Panc1 (cell line): ENCODE measurements around the gene BLTP2. TPM values are rescaled to one million over a fixed set of nuclear protein-coding genes. Genes with fewer than 3 reads are reported as not detected.
A peak's percentile ranks its signal among the peaks of the same experiment; 100 is the strongest.

Experiments used
- ATAC-seq: fragments of 200-7000 bp; cut with Tn5 transposase; 2 replicates; pipeline ENCODE4 v1.9.1; 2020; ENCODE audit warnings: mild to moderate bottlenecking, moderate library complexity
- BruUV-seq: library from RNA; stranded (reverse); fragments of 400-500 nt; replicated peaks from 2 replicates; lab custom pipeline; 2021; lab: Mats Ljungman, UMichigan
- CTCF ChIA-PET: fragments of 300-600 bp; sonication (Branson Sonifier 250); formaldehyde crosslinking; loops from one replicate; lab custom pipeline; 2022; ENCODE audit warnings: antibody characterized with exemption; lab: Charles Lee
- POLR2A ChIA-PET: fragments of 300-600 bp; sonication (Branson Sonifier 250); formaldehyde crosslinking; loops from one replicate; lab custom pipeline; 2022; ENCODE audit warnings: antibody characterized with exemption; lab: Charles Lee
- DNase-seq: peaks from one replicate; pipeline ENCODE4 v3.0.0-alpha.2; 2010; ENCODE audit warnings: low read depth, low spot score
- H3K27ac ChIP-seq: 2 replicates; pipeline ENCODE4 v1.5.1; 2011; ENCODE audit warnings: mild to moderate bottlenecking, low read length, inconsistent platforms
- H3K27me3 ChIP-seq: fragments of 200-500 bp; sonication (Bioruptor generic); 2 replicates; pipeline ENCODE4 v1.6.0; 2014; ENCODE audit warnings: low read length, inconsistent platforms; ENCODE audit not compliant: control insufficient read depth, insufficient read depth
- H3K36me3 ChIP-seq: fragments of 200-500 bp; sonication (Bioruptor generic); 2 replicates; pipeline ENCODE4 v1.5.1; 2014; ENCODE audit warnings: inconsistent platforms, mild to moderate bottlenecking, low read length, moderate library complexity; ENCODE audit not compliant: control insufficient read depth, insufficient read depth
- H3K4me1 ChIP-seq: 2 replicates; pipeline ENCODE4 v1.5.1; 2011; ENCODE audit warnings: inconsistent platforms, mild to moderate bottlenecking, low read length, moderate library complexity; ENCODE audit not compliant: control insufficient read depth, insufficient read depth
- H3K4me3 ChIP-seq, 2 experiments: 2 replicates each; pipeline ENCODE4 v1.5.1; 2011 to 2012; ENCODE audit warnings: low read depth in 2 of 2, low read length in 2 of 2, mild to moderate bottlenecking in 2 of 2, inconsistent platforms in 1 of 2, moderate library complexity in 1 of 2
- H3K9me3 ChIP-seq: fragments of 200-500 bp; sonication (Bioruptor generic); 2 replicates; pipeline ENCODE4 v1.5.1; 2014; ENCODE audit warnings: low read depth, mild to moderate bottlenecking, inconsistent platforms, low read length, moderate library complexity; ENCODE audit not compliant: control insufficient read depth, insufficient read depth
- CTCF ChIP-seq: fragments of 450-650 bp; IDR thresholded peaks from 2 replicates; pipeline ENCODE4 v1.5.1; 2017; ENCODE audit warnings: mild to moderate bottlenecking
- POLR2AphosphoS5 ChIP-seq: IDR thresholded peaks from 2 replicates; pipeline ENCODE4 v1.6.1; 2012; ENCODE audit warnings: mild to moderate bottlenecking, low read depth, low read length, moderate library complexity
- REST ChIP-seq, 2 experiments: IDR thresholded peaks; 2 replicates each; pipeline ENCODE4 v1.6.1; 2011 to 2012; ENCODE audit warnings: low read depth in 2 of 2, control low read depth in 1 of 2, low read length in 1 of 2, mild to moderate bottlenecking in 1 of 2, moderate library complexity in 1 of 2; ENCODE audit not compliant: insufficient read depth in 1 of 2
- SIN3A ChIP-seq: IDR thresholded peaks from 2 replicates; pipeline ENCODE4 v1.6.1; 2012; ENCODE audit warnings: low read depth, mild to moderate bottlenecking, low read length, moderate library complexity, borderline replicate concordance; ENCODE audit not compliant: insufficient read depth
- TCF7L2 ChIP-seq: IDR thresholded peaks from 2 replicates; pipeline ENCODE4 v1.6.1; 2011; ENCODE audit warnings: mild to moderate bottlenecking, low read depth, low read length, inconsistent platforms
- in situ Hi-C: cut with HindIII; loops from 2 replicates; pipeline ENCODE4 v1.10.0; 2016; ENCODE audit warnings: low sequenced_read_pairs, low pct_unique_long_range_greater_than_20kb
- intact Hi-C: fragments of 100-400 bp; cut with micrococcal nuclease; formaldehyde crosslinking; loops from one replicate; pipeline ENCODE4 v1.10.0; 2022; ENCODE audit not compliant: unreplicated experiment
- total RNA-seq: library from RNA; stranded (reverse); gene quantifications from one replicate; pipeline ENCODE4 v1.2.1, GENCODE V29; 2021; ENCODE audit not compliant: unreplicated experiment

BLTP2 gene
- total RNA-seq, 1 experiment from 2014 or later = 271 TPM

- TF ChIP-seq REST (IDR thresholded peaks at IDR 0.05; ENCODE audit: insufficient read depth in 1 of 2, low read depth in 2 of 2, low read length in 1 of 2) = no peak
- TF ChIP-seq SIN3A = no peak
- TF ChIP-seq POLR2AphosphoS5 = no peak
- no peak for TF ChIP-seq TCF7L2
- TF ChIP-seq CTCF = no peak
- in situ Hi-C loops = no loop called here
- no peaks in the 10 kb centered on the region for H3K4me1 ChIP-seq
- H3K4me3 ChIP-seq = no peak overlapping the region
- BruUV-seq = no TSS peak
- H3K36me3 ChIP-seq = peaks cover 58% of the 10 kb centered on the region
- ChIA-PET CTCF (no interaction called here), POLR2A (no interaction called here)
- ATAC-seq (no peak), DNase-seq (no peak)
- H3K9me3 ChIP-seq = no peaks in the 10 kb centered on the region
- H3K27me3 ChIP-seq = no peaks in the 10 kb centered on the region
- H3K27ac ChIP-seq = no peak overlapping the region
- intact Hi-C loops = no loop called here
Measured at GRCh38 chr17:28685366-28685765, 40.4 kb upstream of the BLTP2 start.

GRCh38 chr17:28684963-28685362 lies 40.0 kb upstream of the BLTP2 start:
- ATAC-seq = peak; percentile 36; the same call in 1 of the 2 replicates
- Histone ChIP-seq H3K27me3 (no peaks in the 10 kb centered on the region), H3K4me1 (no peaks in the 10 kb centered on the region), H3K36me3 (peaks cover 54% of the 10 kb centered on the region), H3K9me3 (no peaks in the 10 kb centered on the region), H3K27ac (no peak overlapping the region), H3K4me3 (no peak overlapping the region)
- CTCF ChIA-PET = no interaction called here
- no peak for DNase-seq
- in situ Hi-C loops = no loop called here
- no TSS peak for BruUV-seq
- intact Hi-C loops = no loop called here
- TF ChIP-seq TCF7L2 = no peak
- no peak for TF ChIP-seq POLR2AphosphoS5
- no peak for TF ChIP-seq CTCF
- TF ChIP-seq REST (IDR thresholded peaks at IDR 0.05; ENCODE audit: insufficient read depth in 1 of 2, low read depth in 2 of 2, low read length in 1 of 2) = no peak
- no peak for TF ChIP-seq SIN3A
- POLR2A ChIA-PET = no interaction called here
